GDM1 (cell line): Measurements from ENCODE around the gene CNTN1.

Experiments
- DNase-seq: peaks from one replicate; lab custom pipeline; 2025; lab: John Stamatoyannopoulos, UW

CNTN1 gene

DNA sequence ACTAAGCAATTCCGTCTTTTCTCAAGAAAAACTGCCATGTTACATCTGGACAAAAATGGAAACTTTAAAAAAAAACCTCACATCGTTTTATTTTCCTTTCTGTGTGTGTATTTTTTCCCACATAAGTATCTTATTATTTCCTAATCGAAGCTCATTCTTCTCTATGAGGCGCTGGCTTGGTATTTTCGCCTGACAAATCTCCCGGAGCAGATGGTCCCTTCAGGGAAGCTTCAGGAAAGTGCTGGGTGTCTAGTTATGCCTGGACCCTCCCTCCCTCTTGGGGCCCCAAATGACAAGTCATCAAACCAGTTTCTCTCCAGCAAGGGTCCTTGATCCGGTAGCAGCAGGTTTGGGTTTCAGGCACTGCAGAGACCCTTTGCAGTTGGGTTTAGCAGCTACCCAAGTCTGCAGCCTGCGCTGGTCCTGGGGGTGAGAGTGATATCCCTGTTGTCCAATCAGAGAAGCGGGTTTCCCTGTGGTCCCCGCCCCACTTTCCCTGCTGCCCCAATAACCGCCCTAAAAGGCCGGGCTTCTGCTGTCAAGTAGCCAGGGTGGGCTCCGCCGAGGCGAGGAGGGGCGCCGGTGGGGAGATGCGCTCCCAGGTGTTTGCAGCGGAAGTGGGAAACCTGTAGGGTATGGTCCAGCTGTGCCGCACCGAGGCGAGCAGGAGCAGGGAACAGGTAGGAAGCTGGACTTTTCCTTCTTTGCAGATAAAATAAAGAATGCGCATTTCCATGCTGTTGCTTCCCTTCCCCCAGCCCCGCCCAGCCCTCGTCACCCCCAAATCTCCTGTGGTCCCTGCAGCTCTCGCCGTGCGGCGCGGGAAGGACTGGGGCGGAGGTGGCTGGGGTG, at the start of gene CNTN1:
TSS of gene CNTN1 (plus strand) at position 527 of the 852 bp plus-strand sequence.
- no peak for DNase-seq

DNA sequence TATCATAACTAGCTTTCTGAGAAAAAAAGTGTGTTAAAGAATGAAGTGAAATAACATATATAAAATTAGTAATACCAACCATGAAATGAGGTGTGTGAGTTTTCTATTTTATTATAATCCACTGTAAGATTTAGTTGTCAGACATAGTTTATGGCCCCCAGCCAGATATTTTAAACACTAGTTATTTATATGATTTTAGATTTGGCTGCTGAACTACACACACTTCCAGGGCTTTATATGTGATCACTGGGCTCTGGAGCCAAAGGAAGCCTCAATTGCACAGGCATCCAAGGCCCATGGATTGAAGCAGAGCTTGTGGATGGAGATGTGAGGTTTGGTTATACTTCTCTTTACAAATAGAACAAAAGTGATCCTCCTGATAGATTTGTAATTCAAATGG, 48.7 kb upstream of the CNTN1 start:
- DNase-seq, result no peak

DNA sequence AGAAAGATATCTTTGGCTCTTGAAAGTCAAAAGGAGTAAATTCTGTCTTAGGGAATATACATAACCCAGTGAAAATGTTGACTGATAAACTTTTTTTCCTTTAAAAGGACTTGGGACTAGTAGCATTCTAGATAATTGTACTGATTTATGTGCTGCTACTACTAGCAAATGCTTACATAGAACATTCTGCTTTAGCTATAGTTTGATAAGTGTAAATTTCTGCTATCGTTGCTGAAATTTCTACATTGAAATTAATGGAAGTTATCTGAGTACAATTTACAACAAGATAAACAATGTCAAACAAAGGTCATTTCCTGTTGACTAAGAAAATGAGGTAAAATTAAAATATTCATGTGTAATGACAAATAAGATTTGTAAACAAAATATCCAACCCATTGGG, 48.3 kb upstream of the CNTN1 start:
- DNase-seq, result no peak

GRCh38 chr12:40644708-40645107, 47.5 kb upstream of the CNTN1 start:
- no peak for DNase-seq

DNA sequence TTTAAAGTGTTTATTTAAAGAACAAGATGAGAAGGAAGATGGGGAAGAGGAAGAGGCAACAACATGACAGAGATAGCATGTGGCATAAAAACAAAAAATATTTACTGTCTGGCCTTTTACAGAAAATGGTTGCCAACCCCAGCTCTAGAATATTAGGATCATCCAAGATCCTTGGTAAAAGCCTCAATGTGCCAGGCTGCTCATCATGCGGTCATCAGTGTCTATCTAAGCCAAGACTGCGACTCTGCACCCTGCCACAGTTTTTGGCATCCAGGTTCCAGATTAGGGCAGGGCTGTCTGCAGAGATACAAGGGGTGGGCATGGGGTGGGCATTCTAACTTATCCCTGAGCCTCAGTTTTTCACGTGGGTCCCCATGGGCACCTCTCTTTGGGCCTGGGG, 46.9 kb upstream of the CNTN1 start:
- DNase-seq, result no peak

GRCh38 chr12:40646456-40646855, 45.8 kb upstream of the CNTN1 start:
- DNase-seq, result no peak

GRCh38 chr12:40646911-40647310, 45.3 kb upstream of the CNTN1 start:
- no peak for DNase-seq

DNA sequence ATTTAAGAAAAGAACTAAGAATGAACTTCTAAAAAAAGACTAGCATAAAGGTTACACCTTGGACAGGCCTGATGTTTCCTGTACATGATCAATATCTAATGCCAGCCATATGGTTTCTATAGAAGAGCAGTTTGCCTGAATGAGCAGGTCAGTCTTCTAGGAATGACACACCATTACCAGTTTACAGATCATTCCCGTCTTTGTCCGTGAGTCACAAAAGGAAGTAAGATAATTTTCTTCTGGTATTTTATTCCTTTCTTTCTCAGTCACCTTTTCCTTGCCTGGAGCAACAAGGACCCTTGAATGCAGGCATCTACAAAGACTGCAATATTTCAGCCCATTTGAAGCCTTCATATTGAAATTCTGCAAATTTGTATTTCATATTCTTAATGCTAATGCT, 44.6 kb upstream of the CNTN1 start:
- DNase-seq, result no peak

DNA sequence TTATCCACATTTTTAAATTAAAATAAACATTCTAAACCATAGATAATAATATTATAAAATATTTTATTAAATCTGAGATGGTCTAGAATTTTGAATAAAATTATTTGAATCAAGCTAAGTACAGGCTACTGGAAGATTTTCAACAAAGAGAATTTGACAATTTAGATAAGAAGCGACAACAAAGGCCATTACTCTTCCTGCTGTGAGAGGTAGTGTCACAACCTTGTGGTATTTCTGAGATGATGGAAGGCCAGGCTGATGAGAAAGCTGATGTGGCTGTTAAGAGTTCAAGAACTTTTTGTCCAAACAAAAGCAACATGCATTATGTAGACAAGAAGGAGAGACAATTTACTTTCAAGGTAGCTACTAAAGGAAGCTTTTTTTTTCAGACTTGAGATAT, 43.7 kb upstream of the CNTN1 start:
- DNase-seq, result no peak

- DNase-seq, result no peak
Measured at GRCh38 chr12:40650038-40650704, 42.1 kb upstream of the CNTN1 start.

- no peak for DNase-seq
Measured at GRCh38 chr12:40655451-40655850, 36.8 kb upstream of the CNTN1 start.

DNA sequence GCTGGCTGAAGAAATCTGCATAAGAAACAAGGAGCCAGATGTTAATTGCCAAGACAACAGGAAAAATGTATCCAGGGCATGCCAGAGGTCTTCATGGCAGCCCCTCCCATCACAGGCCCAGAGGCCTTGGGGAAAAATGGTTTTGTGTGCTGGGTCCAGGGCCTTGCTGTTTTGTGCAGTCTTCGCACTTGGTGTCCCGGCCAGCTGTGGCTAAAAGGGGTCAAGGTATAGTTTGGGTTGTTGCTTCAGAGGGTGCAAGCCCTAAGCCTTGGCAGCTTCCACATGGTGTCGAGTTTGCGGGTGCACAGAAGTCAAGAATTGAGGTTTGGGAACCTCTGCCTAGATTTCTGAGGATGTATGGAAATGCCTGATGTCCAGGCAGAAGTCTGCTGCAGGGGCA, 29.9 kb upstream of the CNTN1 start:
- DNase-seq, result no peak

DNA sequence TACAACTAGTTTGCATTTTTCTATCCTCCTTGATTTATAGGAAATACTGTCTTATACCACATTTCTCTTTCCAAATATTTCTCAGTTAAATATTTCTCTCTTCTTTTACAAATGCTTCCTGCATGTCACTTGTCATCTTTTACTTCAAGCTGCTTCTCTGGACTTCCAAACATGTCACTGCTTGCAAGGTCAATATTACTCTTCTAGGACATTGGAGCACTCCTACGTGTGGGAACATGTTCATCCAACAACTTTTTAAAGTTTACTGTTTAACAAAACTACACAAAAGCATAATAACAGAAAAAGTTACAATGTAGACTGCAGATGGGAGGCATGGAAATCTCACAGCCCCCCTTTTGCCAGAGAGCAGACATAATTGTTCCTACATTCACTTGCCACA, 28.5 kb upstream of the CNTN1 start:
- DNase-seq, result no peak

DNA sequence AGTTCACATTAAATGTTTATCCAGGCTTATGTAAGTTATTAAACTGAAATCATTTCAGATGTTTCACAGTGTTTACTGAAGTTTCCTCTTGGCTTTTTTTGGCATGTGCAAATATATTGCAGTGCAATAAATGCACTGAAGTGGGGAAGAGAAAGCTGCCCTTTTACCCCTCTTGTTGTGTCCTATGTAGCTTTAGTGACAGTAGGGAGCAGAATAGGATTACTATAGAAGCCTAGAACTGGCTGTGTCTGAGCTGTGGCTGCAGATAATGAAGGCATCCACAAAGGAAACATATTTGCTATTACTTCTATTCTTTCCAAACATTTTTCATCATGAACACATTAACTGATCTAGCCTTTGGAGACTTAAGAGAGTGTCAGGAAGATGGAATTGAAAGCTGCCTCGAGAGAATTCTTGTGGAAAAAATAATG, 24.1 kb upstream of the CNTN1 start:
- no peak for DNase-seq

GRCh38 chr12:40672741-40673271, 19.4 kb upstream of the CNTN1 start:
- DNase-seq, result no peak

DNA sequence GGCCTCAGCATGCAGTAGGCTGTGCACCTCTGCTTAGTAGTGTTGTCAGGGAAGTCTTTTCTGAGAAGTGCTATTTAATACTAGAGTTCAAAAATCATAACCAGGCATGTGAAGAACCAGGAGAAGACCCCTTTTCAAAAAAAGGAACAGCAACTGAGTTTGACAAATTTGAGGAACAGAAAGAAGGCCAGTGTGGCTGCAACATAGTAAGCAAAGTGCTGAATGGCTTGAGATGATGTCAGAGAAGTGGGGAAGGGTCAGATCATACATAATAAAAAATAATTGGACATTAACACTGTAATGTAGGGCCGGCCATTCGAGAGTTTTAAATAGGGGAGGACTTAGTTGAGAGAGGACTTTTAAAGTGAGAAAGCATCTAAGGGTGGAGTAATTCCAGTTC, 11.1 kb upstream of the CNTN1 start:
- no peak for DNase-seq

DNA sequence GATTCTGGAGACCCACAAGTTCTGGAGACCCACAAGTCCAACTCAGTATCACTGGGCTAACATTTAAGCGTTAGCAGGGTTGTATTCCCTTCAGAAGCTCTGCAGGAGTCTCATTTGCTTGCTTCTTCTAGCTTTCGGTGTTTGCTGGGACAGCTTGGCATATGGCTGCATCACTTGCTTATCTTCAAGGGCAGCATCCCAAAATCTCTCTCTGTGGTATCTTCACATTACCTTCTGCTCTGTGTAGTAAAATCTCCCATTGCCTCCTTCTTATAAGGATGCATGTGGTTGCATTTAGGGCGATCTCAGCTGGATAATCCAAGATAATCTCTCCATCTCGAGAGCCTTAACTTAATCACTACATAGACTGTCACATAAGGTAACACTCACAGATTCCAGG, 7.3 kb upstream of the CNTN1 start:
- DNase-seq, result no peak

DNA sequence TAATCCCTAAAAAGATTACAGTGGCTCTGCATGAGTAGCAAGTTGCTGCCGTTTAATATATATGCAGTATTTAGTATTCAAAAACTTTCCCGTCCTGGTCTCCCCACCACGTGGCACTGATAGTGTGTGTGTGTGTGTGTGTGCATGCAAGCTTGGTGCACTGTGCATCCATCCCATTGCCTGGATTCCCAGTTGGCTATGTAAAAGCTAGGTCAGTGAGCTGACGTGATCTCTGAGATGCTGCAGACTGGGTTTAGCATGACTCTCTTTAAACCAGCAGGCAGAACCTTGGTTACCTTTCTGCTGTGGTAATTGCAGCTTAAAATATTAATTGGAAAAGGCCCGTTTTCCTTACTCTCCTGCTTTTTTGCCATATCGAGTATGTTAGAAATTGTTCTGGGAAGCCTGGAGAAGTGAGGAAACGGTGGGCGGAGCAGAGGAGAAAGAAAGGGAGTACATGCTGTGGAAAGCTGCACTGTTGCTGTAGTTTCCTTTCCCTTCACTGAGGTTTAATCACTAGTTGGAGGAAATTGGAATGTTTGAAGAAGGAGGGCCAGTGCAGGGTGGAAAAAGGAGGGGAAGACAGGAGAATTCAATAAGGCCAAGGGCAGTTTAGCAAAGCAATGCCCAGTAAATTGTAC, 4.0 kb upstream of the CNTN1 start:
- no peak for DNase-seq

- no peak for DNase-seq
Measured at GRCh38 chr12:40689576-40689975, 2.7 kb upstream of the CNTN1 start.

DNA sequence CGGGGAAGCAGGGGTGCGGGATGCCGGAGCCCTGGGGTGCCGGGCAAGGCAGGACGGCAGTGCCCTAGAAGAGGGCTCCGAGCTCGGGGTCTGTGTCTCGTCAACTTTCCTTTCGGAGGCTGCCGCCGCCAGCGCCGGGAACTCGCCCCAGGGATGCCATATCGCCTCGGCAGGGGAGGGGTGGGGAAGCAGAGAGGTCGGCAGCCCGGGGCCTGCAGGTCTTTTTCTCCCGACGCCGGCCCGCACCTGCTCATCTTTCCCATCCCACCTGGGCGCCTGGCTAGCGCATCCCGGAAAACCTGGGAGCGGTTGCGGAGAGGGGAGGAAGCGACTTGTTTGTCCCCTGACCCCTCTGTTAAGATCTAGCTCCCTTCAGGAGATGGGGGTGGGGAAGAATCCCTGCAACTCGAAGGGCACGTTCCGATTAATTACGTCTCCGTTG, 547 bp downstream of the CNTN1 start:
- DNase-seq, result no peak

- no peak for DNase-seq
Measured at GRCh38 chr12:40693207-40693821, 1.1 kb downstream of the CNTN1 start.

DNA sequence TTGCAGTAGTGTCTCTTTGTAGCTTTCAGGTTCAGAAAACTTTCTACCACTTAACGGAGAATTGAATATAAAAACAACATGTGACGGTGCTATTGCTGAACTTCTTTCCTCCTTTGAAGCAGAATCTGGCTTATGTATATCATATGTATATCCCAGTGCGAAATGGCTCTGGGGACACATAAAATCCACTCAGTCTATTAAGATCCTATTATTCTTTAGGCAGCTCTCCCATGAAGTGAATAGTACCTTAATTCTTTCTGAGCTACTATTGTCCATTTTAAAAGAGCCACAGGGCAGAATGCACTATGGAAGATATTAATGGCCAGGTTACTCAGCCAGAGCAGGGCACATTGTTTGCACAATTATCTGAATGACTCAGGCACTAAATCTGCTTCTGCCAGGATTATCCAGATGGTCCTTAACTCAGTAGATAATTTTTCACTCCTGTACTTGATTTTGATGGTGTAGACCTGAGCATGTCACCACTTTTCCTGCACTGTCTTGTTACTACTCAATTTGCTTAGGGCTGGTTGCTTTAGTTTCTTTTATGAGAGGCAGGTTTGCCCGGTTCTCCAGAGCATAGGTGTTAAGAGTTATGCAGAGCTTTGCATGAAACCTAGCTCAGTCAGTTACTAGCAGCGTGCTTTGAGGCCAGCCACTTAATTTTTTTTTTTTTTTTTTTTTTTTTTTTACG, 5.5 kb downstream of the CNTN1 start:
- no peak for DNase-seq
